A673 (cell line): ENCODE data around the gene C12orf43.

ENCODE experiments used
- EZH2 ChIP-seq: fragments of 200-600 bp; sonication (generic); IDR thresholded peaks from 2 replicates; pipeline ENCODE4 v1.6.1; 2017; ENCODE audit warnings: borderline replicate concordance, low read depth, mild to moderate bottlenecking, mixed read lengths, antibody characterized with exemption, low read length; ENCODE audit not compliant: poor library complexity, severe bottlenecking
- TF ChIP-seq, protein P1 (sequence below): fragments of 300-800, 200-600 bp; sonication (generic); conservative IDR thresholded peaks from 2 replicates; pipeline ENCODE4 v1.5.1; 2017; ENCODE audit warnings: low read depth, mild to moderate bottlenecking, antibody characterized with exemption, low read length, moderate library complexity, mixed read lengths

DNA sequence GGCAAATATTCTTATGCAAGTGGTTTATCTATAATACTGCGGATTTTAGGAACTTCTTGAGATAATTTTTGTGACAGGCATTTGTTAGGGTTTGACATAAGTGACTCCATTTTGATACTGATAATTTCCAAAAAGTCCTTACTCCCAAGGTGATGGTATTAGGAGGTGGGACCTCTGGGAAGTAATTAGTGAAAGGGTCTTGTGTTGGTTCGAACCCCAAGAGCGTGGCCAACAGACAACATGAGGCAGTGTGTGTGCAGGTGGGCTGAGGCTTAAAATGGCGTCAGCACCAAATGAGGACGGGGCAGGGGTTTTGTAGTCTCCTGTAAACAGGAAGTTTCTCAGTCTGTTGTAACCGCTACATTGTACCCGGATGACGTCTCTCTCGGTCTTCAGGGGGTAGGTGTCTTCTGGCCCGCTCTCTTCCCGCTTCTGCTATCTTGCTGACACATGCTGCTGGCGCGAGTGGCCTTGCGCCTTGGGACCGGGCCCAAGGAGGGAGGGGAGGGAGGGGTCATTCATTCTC lies 1.7 kb upstream of the C12orf43 start:
- TF ChIP-seq, protein P1, sequence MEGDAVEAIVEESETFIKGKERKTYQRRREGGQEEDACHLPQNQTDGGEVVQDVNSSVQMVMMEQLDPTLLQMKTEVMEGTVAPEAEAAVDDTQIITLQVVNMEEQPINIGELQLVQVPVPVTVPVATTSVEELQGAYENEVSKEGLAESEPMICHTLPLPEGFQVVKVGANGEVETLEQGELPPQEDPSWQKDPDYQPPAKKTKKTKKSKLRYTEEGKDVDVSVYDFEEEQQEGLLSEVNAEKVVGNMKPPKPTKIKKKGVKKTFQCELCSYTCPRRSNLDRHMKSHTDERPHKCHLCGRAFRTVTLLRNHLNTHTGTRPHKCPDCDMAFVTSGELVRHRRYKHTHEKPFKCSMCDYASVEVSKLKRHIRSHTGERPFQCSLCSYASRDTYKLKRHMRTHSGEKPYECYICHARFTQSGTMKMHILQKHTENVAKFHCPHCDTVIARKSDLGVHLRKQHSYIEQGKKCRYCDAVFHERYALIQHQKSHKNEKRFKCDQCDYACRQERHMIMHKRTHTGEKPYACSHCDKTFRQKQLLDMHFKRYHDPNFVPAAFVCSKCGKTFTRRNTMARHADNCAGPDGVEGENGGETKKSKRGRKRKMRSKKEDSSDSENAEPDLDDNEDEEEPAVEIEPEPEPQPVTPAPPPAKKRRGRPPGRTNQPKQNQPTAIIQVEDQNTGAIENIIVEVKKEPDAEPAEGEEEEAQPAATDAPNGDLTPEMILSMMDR, result no peak
- TF ChIP-seq EZH2, result no peak
